Muscle of back (tissue), 13 donors: ENCODE results near the gene ZNF506. TPM values are rescaled to one million over a fixed set of nuclear protein-coding genes. Genes with fewer than 3 reads are reported as not detected.
A peak's percentile ranks its signal among the peaks of the same experiment; 100 is the strongest.
"Not testable (repeated sequence)": the region's sequence is repeated elsewhere in the genome, so short reads cannot be mapped to it uniquely, and the experiment has no call there.

ENCODE experiments used
- DNase-seq, 3 donors: peaks; one replicate each; pipeline versions ENCODE4 v3.0.0 to v3.0.0-alpha.2; 2013
- long read RNA-seq, 9 donors: transcript quantifications; one replicate each; lab custom pipeline, GENCODE V29; 2026
- polyA plus RNA-seq, 10 donors: library from polyadenylated mRNA; unstranded; fragments of 120-200 nt; gene quantifications; one replicate each; pipeline ENCODE4 v1.2.1, GENCODE V29; 2013; ENCODE audit not compliant: insufficient read length in 10 of 10

Gene ZNF506
- polyA plus RNA-seq = 10 to 100 TPM; 11.7 to 22.9 (median 17.5) TPM
- long read RNA-seq, donor 1, partial matches to known transcripts = 0 of 2 reads
- long read RNA-seq, donor 1, other reads (novel, unspliced or antisense) = 0 of 2 reads
- long read RNA-seq, donor 2, partial matches to known transcripts = 5 of 10 reads
- long read RNA-seq, donor 2, other reads (novel, unspliced or antisense) = 0 of 10 reads
- long read RNA-seq, donor 3 = 0 reads
- long read RNA-seq, donor 4, partial matches to known transcripts = 5 of 6 reads
- long read RNA-seq, donor 4, other reads (novel, unspliced or antisense) = 0 of 6 reads
- long read RNA-seq, donor 5, full-length matches to known transcripts = 9 of 9 reads
- long read RNA-seq, donor 5, partial matches to known transcripts = 0 of 9 reads
- long read RNA-seq, donor 5, other reads (novel, unspliced or antisense) = 0 of 9 reads
- long read RNA-seq, donor 6, full-length matches to known transcripts = 4 of 10 reads
- long read RNA-seq, donor 6, partial matches to known transcripts = 6 of 10 reads
- long read RNA-seq, donor 6, other reads (novel, unspliced or antisense) = 0 of 10 reads
- long read RNA-seq, donor 7, full-length matches to known transcripts = 10 of 10 reads
- long read RNA-seq, donor 7, partial matches to known transcripts = 0 of 10 reads
- long read RNA-seq, donor 7, other reads (novel, unspliced or antisense) = 0 of 10 reads
- long read RNA-seq, donor 8, full-length matches to known transcripts = 5 of 5 reads
- long read RNA-seq, donor 8, partial matches to known transcripts = 0 of 5 reads
- long read RNA-seq, donor 8, other reads (novel, unspliced or antisense) = 0 of 5 reads
- long read RNA-seq, donor 9 = 0 reads

DNA sequence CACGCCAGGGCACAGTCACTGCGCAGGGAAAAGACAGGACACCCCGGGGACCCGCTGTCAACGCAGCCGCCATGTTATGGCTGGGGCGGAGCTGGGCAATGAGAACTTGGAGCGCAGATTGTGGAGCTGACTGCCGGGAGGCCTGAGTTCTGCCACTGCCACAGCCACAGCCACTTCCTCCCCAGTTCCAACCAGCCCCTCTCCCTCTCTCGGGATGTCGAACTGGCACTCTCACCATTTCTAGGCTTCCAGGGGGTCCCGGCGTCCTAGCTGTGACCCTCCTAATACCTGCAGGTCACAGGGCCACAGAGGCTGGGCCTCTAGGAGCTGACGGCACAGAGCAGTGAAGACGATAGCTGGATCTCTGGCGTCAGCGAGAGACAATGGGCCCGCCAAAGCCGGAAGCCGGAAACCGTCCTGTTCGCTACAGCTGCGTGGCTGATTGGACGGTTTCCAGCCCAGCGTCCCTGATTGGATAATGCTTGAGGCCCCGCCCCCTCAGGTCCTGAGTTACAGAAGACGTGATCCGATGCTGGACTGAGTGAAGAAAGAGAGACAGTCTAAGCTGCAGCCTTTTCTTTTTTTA is at the start of gene ZNF506:
TSS of gene ZNF506 (minus strand) at position 385 of the 586 bp plus-strand sequence. CDS start at position 238, 147 bp downstream.
- peak; percentile 98 to 99 (median 99) for DNase-seq

DNA sequence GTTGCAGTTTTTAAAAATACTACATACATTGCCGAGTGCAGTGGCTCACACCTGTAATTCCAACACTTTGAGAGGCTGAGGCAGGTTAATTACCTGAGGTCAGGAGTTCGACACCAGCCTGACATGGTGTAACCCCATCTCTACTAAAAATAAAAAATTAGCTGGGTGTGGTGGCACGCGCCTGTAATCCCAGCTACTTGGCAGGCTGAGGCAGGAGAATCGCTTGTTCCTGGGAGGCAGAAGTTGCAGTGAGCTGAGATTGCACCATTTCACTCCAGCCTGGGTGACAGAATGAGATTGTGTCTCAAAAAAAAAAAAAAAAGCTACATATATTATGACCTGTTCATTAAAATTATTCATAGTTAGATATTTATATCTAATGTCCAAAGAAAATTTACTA is 48.5 kb upstream of the ZNF506 start:
- not testable (repeated sequence) for DNase-seq

- peak; percentile 9 to 59 (median 17) for DNase-seq
These were observed 45.2 kb upstream of the ZNF506 start for GRCh38 chr19:19866611-19867248.

- DNase-seq = peak; percentile 96 to 98 (median 97)
These were observed 44.4 kb upstream of the ZNF506 start, which contains the start of gene ZNF253 for GRCh38 chr19:19865750-19866610. Gene ZNF253 (plus strand): TSS chr19:19865882. CDS start chr19:19865997, 115 bp downstream.

DNA sequence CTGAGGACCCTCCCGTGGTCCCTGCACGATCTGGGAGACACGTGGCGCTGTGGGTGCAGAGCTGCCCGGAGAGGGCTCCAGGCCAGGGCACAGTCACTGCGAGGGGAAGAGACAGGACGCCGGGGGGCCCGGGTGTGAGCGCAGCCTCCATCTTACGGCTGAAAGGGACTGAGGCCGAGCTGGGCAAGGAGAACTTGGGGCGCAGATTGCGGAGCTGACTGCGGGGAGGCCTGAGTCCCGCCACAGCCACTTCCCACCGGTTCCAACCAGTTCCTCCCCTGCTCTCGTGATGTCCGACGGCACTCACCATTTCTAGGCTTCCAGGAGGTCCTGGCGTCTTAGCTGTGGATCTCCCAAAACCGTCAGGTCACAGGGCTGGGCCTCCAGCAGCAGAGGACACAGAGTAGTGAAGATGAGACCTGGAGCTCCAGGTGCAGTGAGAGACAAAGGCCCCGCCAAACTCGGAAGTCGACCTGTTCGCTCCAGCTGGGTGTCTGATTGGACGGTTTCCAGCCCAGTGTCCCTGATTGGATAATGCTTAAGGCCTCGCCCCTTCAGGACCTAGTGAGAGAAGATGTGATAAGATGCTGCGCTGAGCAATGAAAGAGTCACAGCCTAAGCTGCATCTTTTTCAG is 39.3 kb upstream of the ZNF506 start:
- DNase-seq = peak in 2 of 3 donors; percentile 47 to 56

DNA sequence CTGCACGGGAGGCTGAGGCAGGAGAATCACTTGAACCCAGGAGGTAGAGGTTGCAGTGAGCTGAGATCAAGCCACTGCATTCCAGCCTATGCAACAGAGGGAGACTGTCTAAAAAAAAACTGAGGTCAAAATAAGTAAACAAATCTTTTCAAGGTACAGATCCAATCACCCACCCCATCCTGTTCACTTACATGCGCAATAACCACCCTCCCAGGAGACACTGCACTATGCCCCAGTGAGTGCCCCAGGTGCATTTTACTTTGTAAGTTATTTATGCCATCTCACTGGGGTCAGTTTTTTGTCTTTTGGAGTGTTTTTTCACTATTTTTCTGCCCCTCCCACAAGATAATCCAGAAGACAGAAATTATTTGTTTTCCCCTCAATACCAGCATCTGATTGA is 37.2 kb upstream of the ZNF506 start:
- no peak for DNase-seq

DNA sequence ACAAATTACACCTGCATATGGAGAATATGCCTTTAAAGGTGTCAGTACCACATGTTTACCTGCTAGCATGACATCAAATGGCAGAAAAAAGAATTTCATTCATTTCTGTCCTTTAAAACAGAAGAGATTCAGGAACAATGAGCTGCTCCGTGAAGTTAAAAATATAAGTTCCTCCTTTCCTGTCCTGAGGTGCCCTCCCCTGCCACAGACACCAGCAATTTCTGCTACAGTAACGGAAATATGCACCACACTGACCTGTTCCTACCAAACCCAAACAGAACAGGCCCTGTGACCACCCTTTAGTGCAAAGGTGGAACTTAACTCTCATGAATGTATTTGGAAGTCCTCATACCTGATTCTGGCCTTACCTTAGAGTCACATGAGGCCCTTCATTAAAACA is 30.2 kb upstream of the ZNF506 start:
- not testable (repeated sequence) for DNase-seq

GRCh38 chr19:19849056-19849455 is 27.5 kb upstream of the ZNF506 start:
- DNase-seq = no peak

DNA sequence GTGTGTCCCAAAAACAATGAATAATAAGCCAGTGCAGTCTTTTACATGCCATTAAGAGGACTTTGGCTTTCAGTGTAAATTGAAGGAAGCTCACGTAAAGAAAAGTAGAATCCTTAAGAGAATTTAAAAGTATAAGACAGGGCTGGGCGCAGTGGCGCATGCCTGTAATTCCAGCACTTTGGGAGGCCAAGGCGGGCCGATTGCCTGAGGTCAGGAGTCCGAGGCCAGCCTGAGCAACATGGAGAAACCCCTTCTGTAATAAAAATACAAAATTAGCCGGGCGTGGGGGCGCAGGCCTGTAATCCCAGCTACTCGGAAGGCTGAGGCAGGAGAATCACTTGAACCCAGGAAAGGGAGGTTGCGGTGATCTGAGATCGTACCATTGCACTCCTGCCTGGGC is 26.2 kb upstream of the ZNF506 start:
- DNase-seq = no peak

- DNase-seq = no peak
These were observed 14.0 kb upstream of the ZNF506 start for GRCh38 chr19:19835560-19836038.

DNA sequence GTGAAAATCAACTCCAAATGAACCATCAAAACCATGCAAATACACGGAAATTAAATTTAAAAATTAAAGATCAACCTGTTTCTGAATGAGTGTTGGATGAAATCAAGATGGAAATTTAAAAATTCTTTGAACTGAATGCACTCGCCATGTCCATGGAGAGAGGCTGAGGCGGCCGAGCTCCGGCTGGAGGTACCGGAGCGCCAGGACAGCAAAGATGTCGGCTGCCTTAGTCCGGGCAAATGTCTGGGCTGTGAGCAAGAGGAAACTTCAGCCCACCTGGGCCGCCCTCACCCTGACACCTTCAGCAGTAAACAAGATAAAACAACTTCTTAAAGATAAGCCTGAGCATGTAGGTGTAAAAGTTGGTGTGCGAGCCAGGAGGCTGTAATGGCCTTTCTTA is 5.3 kb upstream of the ZNF506 start:
- no peak for DNase-seq

- DNase-seq = no peak
These were observed 2.4 kb upstream of the ZNF506 start for GRCh38 chr19:19823916-19824315.

DNA sequence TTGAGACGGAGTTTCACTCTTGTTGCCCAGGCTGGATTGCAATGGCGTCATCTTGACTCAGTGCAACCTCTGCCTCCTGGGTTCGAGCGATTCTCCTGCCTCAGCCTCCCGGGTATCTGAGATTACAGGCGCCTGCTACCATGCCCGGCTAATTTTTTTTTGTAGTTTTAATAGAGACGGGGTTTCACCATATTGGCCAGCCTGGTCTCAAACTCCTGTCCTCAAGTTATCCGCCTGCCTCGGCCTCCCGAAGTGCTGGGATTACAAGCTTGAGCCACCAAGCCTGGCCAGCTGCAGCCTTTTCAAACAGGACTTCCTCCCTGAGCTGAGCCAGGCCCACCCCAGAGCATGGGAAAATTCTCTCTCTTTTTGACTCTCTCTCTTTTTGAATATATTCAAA is 426 bp upstream of the ZNF506 start:
- DNase-seq = peak in 2 of 3 donors; percentile 24 to 54

DNA sequence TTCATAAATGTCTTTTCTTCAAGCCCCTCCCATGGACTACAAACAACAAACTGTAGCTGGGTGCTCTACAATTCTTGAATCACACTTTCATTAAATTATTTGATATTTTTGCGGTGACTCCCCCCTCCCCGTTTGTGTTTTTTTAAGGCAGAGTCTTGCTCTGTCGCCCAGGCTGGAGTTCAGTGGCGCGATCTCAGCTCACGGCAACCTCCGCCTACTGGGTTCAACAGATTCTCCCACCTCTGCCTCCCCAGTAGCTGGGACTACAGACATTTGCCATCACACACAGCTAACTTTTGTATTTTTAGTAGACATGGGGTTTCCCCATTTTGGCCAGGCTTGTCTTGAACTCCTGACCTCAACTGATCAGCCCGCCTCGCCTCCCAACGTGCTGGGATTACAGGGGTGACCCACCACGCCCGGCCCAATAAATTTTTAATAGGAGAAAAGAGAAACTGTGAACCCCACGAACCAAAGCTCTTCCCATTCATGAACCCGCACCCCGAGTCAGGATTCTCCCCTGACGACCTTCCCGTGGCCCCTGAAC is 703 bp downstream of the ZNF506 start:
- DNase-seq = peak in 1 of 3 donors; percentile 7

DNA sequence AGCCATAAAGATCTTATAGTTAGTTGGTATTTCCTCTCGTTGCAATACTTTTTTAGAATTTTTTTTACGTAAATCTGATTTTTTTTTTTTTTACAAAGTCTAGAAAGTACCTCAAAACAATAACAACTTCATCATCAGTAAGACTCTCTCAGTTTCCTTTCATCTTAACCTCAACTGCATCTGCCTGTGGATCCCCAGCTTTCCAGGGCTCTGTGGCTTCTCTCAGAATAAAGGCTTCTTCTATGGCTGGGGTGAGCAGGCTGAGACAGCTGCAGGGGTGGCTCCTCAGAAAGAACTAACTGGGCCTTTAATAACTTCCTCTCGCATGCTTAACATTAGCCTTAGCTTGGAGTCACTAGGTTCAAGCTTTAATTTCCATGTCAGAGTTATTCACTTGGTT is 4.2 kb downstream of the ZNF506 start:
- no peak for DNase-seq

- peak in 2 of 3 donors; percentile 3 to 8 for DNase-seq
These were observed 4.9 kb downstream of the ZNF506 start for GRCh38 chr19:19816679-19817078.

DNA sequence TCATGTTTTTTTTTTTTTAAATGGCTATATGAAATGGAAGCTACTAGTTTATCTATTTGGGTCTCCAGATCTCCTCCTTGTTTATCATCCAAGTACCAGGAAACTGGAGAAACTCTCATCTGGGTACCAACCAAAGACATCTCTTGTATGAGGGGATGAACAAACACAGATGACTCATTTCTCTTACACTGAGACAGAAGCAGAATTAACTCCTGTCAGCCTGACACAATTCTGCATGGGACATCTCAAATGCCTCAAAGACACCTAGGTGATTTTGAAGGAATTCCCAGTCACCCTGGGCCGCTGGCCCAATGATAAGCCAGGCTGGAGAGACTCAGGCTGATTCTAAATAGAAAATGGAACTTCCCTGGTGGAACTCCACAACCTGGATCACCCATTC is 9.6 kb downstream of the ZNF506 start:
- DNase-seq = not testable (repeated sequence)

- DNase-seq = no peak
These were observed 16.1 kb downstream of the ZNF506 start for GRCh38 chr19:19805480-19805879.

DNA sequence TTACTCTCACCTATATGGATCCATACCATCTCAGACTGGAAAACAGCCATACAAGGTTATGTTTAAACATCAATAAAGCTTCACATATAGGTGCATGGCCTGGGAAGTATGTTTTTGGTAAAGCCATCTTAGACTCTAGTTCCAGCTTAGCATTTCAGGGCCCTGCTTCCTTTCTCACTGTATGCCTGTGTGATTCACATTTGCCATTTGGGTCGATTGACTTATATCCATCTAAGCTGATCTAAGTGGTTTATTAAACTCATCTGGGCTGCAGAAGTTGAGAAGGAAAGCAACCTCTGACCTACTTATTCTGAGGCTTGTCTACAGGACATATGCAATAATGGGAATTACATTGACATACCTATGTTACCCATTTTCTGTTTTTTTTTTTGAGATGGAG is 33.5 kb downstream of the ZNF506 start:
- DNase-seq = no peak

- DNase-seq = not testable (repeated sequence)
These were observed 36.1 kb downstream of the ZNF506 start for GRCh38 chr19:19785476-19785875.
